ENCODE results near the gene GRK5.

Gene GRK5

GRCh38 chr10:119498889-119499676 is 291.7 kb downstream of the GRK5 start:
- DNase-seq = no peak

GRCh38 chr10:119499677-119500002 is 292.3 kb downstream of the GRK5 start:
- DNase-seq = no peak

GRCh38 chr10:119500123-119500795 is 292.9 kb downstream of the GRK5 start:
- no peak for DNase-seq

- no peak for DNase-seq
These were observed 293.4 kb downstream of the GRK5 start for GRCh38 chr10:119500821-119501220.

GRCh38 chr10:119501690-119502089 is 294.3 kb downstream of the GRK5 start:
- no peak for DNase-seq

GRCh38 chr10:119502209-119502608 is 294.8 kb downstream of the GRK5 start:
- no peak for DNase-seq

- DNase-seq = no peak
These were observed 295.3 kb downstream of the GRK5 start for GRCh38 chr10:119502618-119503155.

GRCh38 chr10:119503821-119504220 is 296.4 kb downstream of the GRK5 start:
- DNase-seq = no peak

GRCh38 chr10:119504651-119505050 is 297.3 kb downstream of the GRK5 start:
- no peak for DNase-seq

- DNase-seq = no peak
These were observed 297.8 kb downstream of the GRK5 start for GRCh38 chr10:119505131-119505551.
